Measurements from ENCODE around the gene BCL3. TPM values are rescaled to one million over a fixed set of nuclear protein-coding genes. Genes with fewer than 3 reads are reported as not detected.

BCL3 gene
- total RNA-seq, 1 experiment from 2014 or later = 7.8 TPM

DNA sequence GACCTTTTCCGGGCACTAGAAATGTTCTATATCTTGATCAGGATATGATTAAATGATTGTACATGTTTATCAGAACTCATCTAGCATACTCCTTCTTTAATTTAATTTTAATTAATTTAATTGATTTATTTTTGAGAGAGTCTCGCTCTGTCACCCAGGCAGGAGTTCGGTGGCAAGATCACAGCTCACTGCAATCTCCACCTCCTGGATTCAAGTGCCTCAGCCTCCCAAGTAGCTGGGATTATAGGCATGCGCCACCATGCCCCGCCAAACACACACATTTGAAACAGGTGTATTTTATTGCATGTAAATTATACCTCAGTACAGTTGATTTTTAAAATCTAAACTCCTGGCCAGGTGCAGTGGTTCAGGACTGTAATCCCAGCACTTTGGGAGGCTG is 17.4 kb upstream of the BCL3 start (continued):
- TF ChIP-seq, protein P1, sequence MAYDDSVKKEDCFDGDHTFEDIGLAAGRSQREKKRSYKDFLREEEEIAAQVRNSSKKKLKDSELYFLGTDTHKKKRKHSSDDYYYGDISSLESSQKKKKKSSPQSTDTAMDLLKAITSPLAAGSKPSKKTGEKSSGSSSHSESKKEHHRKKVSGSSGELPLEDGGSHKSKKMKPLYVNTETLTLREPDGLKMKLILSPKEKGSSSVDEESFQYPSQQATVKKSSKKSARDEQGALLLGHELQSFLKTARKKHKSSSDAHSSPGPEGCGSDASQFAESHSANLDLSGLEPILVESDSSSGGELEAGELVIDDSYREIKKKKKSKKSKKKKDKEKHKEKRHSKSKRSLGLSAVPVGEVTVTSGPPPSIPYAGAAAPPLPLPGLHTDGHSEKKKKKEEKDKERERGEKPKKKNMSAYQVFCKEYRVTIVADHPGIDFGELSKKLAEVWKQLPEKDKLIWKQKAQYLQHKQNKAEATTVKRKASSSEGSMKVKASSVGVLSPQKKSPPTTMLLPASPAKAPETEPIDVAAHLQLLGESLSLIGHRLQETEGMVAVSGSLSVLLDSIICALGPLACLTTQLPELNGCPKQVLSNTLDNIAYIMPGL (CRISPR knock-in tag; IDR thresholded peaks at IDR 0.05) = no peak
- TF ChIP-seq TEAD1 (CRISPR knock-in tag; IDR thresholded peaks at IDR 0.05) = no peak

- DNase-seq (ENCODE audit: low spot score) (no peak), ATAC-seq (no peak)
- Mint-ChIP-seq H3K4me3 (no peak overlapping the region), H3K36me3 (no peaks in the 10 kb centered on the region), H3K4me1 (no peaks in the 10 kb centered on the region), H3K27me3 (ENCODE audit: low read depth) (peaks cover 13% of the 10 kb centered on the region), H3K27ac (no peak overlapping the region), H3K9me3 (no peaks in the 10 kb centered on the region)
- no peak for TF ChIP-seq NFE2L1 (CRISPR knock-in tag; IDR thresholded peaks at IDR 0.05)
- POLR2A ChIA-PET = interaction anchor here (0.7 kb wide), 1 partner anchor 427 kb away, joined by 3 read pairs; no protein-coding TSS in a partner anchor
- CTCF ChIA-PET = interaction anchor here (1.3 to 15.6 kb wide), 3 partner anchors 9 to 43 kb away, joined by 6 to 548 read pairs (median 7); partner anchors contain the start of gene CBLC
Observed at GRCh38 chr19:44731622-44732021, 16.9 kb upstream of the BCL3 start.

DNA sequence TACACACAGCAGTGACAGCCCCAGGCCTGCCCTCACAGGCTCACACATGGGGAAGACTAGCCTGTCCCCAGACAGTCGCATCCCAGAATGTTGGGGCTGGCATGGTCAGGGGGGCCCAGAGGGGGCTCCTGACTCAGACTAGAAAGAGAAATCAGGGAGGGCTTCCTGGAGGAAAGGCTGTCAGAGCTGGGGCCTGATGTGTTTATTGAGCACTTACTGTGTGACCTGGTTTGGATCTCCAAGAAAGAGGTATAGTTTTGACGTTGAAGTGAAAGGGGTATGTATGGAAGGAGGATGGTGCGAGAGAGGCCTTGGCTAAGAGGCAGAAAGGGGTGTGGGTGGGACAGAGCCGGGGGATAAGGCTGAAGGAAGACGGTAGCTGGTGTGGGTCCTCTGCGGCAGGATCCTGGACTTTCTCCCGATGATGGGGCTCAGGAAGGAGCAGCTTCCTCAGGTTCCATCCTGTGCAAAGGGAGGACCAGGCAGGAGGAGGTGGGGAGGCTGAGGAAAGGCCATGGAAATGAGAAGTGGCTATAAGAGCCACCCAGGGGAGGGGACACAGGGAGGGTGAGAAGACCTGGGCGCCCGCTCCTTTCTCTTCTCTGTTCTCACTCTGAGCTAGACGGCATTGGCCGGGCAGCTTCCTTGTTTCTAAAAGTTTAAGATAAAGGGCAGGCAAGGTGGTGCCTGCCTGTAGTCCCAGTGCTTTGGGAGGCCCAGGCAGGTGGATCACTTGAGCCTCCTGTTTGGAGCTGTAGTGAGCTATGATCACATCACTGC is 16.1 kb upstream of the BCL3 start:
- H3K4me3 Mint-ChIP-seq = no peak overlapping the region

More for the DNA sequence above, 16.1 kb upstream of the BCL3 start:
- CTCF ChIA-PET = interaction anchor here (0.6 to 15.6 kb wide), 8 partner anchors 9 to 112 kb away, joined by 3 to 548 read pairs (median 6); partner anchors contain the start of gene CBLC
- H3K4me1 Mint-ChIP-seq = 0 out of 2 replicates have a peak, but pooled peaks cover 3% of the 10 kb centered on the region
- H3K9me3 Mint-ChIP-seq = no peaks in the 10 kb centered on the region
- no peak for ATAC-seq
- POLR2A ChIA-PET = no interaction called here
- DNase-seq (ENCODE audit: low spot score) = no peak
- H3K27ac Mint-ChIP-seq = no peak overlapping the region
- TF ChIP-seq ZNF671 (CRISPR knock-in tag; IDR thresholded peaks at IDR 0.05) (no peak), PRDM15 (CRISPR knock-in tag; IDR thresholded peaks at IDR 0.05) (no peak), ZNF532 (CRISPR knock-in tag; IDR thresholded peaks at IDR 0.05; ENCODE audit: borderline replicate concordance) (no peak), ZSCAN18 (CRISPR knock-in tag; IDR thresholded peaks at IDR 0.05) (no peak)
- TF ChIP-seq, protein P2, sequence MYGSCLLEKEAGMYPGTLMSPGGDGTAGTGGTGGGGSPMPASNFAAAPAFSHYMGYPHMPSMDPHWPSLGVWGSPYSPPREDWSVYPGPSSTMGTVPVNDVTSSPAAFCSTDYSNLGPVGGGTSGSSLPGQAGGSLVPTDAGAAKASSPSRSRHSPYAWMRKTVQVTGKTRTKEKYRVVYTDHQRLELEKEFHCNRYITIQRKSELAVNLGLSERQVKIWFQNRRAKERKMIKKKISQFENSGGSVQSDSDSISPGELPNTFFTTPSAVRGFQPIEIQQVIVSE (CRISPR knock-in tag; IDR thresholded peaks at IDR 0.05; ENCODE audit: borderline replicate concordance) = no peak
- H3K27me3 Mint-ChIP-seq (ENCODE audit: low read depth) = peaks cover 13% of the 10 kb centered on the region
- H3K36me3 Mint-ChIP-seq = no peaks in the 10 kb centered on the region

Data from WTC11 (cell line).